Activated T-helper 17 cell treated with anti-CD3 and anti-CD28 coated beads, Interleukin-2, amount 50 U/mL, for 72 hours (primary cell): ENCODE results near the gene FCMR. TPM values are rescaled to one million over a fixed set of nuclear protein-coding genes. Genes with fewer than 3 reads are reported as not detected.

Experiments
- ATAC-seq: fragments of 150-1000 bp; cut with Tn5 transposase; replicated peaks from 2 replicates; pipeline ENCODE4 v1.10.0; 2021; ENCODE audit warnings: mild to moderate bottlenecking, moderate library complexity
- H3K27ac Mint-ChIP-seq: one replicate; pipeline ENCODE4 v1.8.0; 2022; ENCODE audit warnings: mixed read lengths
- H3K27me3 Mint-ChIP-seq: one replicate; pipeline ENCODE4 v1.8.0; 2022; ENCODE audit warnings: mixed read lengths
- H3K36me3 Mint-ChIP-seq: one replicate; pipeline ENCODE4 v1.8.0; 2022; ENCODE audit warnings: low read depth, mild to moderate bottlenecking, mixed read lengths
- H3K4me1 Mint-ChIP-seq: one replicate; pipeline ENCODE4 v1.8.0; 2022; ENCODE audit warnings: mixed read lengths
- H3K4me3 Mint-ChIP-seq: one replicate; pipeline ENCODE4 v1.8.0; 2022; ENCODE audit warnings: mild to moderate bottlenecking, mixed read lengths
- H3K9me3 Mint-ChIP-seq: one replicate; pipeline ENCODE4 v1.8.0; 2022; ENCODE audit warnings: mixed read lengths
- total RNA-seq, 2 donors: library from RNA; stranded (reverse); gene quantifications; one replicate each; pipeline ENCODE4 v1.2.3, GENCODE V29; 2022

FCMR gene
- total RNA-seq, 2 donors from 2014 or later = 22.7 to 74.0 TPM

GRCh38 chr1:206892351-206892984, 29.3 kb downstream of the FCMR start:
- H3K4me3 Mint-ChIP-seq = no peak overlapping the region
- no peaks in the 10 kb centered on the region for H3K36me3 Mint-ChIP-seq
- H3K9me3 Mint-ChIP-seq = no peaks in the 10 kb centered on the region
- no peak overlapping the region for H3K27ac Mint-ChIP-seq
- no peak for ATAC-seq
- peaks cover 17% of the 10 kb centered on the region for H3K4me1 Mint-ChIP-seq
- H3K27me3 Mint-ChIP-seq = no peaks in the 10 kb centered on the region

DNA sequence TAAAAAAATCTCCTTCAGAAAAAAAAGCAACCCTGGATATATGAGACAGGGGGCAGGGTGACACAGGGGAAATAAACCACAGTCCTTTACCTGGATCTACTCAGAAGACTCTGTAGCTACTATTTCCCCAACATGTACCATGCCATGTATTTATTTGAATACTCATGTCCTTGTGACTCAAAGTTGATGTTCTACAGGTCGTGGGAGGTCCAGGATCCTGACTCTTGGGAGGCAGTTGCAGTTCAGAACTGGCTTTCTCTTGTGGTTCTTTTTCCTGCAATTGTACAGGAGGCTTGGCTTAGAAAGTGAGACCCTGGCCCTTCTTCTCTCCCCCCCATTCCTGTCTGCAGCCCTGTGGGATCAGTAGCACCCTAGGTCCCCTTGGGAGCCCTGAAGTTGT, 30.3 kb downstream of the FCMR start:
- Mint-ChIP-seq H3K9me3 (no peaks in the 10 kb centered on the region), H3K36me3 (no peaks in the 10 kb centered on the region), H3K4me3 (peak overlapping the region; percentile 55), H3K4me1 (peaks cover 17% of the 10 kb centered on the region), H3K27ac (peak overlapping the region; percentile 54), H3K27me3 (no peaks in the 10 kb centered on the region)
- peak; percentile 64 for ATAC-seq

DNA sequence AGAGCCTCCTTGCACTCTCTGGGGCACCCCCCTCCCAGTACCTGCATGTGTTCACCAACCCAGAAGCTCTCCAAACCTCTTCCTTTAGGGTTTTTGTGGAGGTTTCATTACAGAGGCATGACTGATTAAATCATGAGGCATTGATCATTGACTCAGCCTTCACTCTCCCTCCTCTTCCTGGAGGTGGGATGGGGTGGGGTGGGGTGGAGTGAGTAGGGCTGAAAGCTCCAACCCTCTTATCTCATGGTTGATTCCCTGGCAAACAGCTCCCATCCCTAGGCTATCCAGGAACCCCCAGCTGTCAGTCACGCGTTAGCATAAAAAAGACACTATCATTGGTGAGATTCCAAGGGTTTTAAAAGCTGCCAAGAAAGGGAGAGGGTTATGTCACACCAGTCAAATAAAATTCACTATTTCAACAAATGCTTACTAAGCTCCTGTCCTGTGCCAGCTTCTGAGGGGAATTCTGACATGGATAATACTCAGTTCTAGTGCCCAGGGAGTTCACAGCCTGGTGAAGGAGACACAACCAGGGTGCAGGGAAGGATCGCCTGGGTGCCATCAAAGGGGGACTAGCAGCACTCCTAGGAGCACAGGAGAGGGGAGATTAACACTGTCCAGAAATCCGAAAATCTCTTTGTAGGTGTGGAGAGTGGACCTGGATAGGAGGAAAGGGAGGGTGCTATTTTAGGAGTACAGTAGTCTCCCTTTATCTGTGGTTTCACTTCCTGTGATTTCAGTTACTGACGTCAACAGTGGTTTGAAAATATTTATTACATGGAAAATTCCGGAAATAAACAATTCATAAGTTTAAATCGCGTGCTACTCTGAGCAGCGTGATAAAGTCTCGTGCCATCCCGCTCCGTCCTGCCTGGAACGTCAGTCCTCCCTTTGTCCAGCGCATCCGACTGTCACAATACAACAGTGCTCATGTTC, 31.3 kb downstream of the FCMR start:
- H3K4me1 Mint-ChIP-seq = peaks cover 17% of the 10 kb centered on the region
- no peaks in the 10 kb centered on the region for H3K9me3 Mint-ChIP-seq
- H3K27ac Mint-ChIP-seq = peak overlapping the region; percentile 54
- H3K27me3 Mint-ChIP-seq = no peaks in the 10 kb centered on the region
- peak overlapping the region; percentile 55 for H3K4me3 Mint-ChIP-seq
- peak; percentile 91 for ATAC-seq
- H3K36me3 Mint-ChIP-seq = no peaks in the 10 kb centered on the region

DNA sequence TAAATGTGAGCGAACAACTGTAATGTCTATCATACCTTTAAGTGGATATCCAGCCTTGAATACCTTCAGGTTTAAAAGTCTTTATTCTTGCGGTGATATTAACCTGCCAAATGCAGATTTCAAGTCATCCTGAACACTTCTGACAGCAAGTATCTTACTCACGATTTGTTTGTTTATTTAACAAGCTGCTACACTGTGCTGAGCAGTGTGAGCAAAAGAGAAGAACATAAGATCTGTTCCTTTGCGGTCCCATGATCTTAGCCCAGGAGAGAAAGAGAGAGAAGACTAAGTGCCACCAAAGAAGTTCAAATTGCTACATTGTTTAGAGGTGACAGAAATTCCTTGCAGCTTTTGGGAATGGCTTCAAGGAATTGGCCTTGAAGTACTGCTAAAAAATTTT, 34.0 kb downstream of the FCMR start:
- Mint-ChIP-seq H3K27ac (no peak overlapping the region), H3K27me3 (peaks cover 4% of the 10 kb centered on the region), H3K9me3 (no peaks in the 10 kb centered on the region), H3K4me3 (no peak overlapping the region), H3K4me1 (peaks cover 13% of the 10 kb centered on the region), H3K36me3 (no peaks in the 10 kb centered on the region)
- ATAC-seq = no peak

DNA sequence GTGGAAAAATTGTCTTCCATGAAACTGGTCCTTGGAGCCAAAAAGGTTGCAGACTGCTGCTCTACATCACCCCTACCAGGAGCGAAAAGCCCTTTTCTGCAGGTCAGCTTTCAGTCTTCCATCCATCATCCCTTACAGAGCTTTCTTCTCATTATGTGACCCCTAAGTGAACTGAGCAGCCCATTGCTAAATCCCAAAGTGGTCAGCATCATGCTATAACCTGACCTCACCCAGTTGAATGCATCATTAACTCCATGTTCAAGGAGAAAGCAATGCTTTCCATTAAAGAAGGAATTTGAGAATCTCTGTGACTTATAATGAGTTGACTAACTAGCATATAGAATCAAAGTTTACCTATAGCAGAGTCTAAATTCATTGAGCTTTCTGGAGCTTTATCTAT, 34.9 kb downstream of the FCMR start:
- no peaks in the 10 kb centered on the region for H3K9me3 Mint-ChIP-seq
- no peak for ATAC-seq
- peaks cover 4% of the 10 kb centered on the region for H3K27me3 Mint-ChIP-seq
- H3K36me3 Mint-ChIP-seq = no peaks in the 10 kb centered on the region
- no peak overlapping the region for H3K4me3 Mint-ChIP-seq
- no peak overlapping the region for H3K27ac Mint-ChIP-seq
- peaks cover 13% of the 10 kb centered on the region for H3K4me1 Mint-ChIP-seq

GRCh38 chr1:206885341-206886060, 36.2 kb downstream of the FCMR start:
- no peak for ATAC-seq
- Mint-ChIP-seq H3K36me3 (no peaks in the 10 kb centered on the region), H3K27ac (no peak overlapping the region), H3K27me3 (peaks cover 4% of the 10 kb centered on the region), H3K9me3 (no peaks in the 10 kb centered on the region), H3K4me3 (no peak overlapping the region), H3K4me1 (no peaks in the 10 kb centered on the region)

- H3K27ac Mint-ChIP-seq = no peak overlapping the region
- no peak for ATAC-seq
- no peaks in the 10 kb centered on the region for H3K4me1 Mint-ChIP-seq
- H3K4me3 Mint-ChIP-seq = no peak overlapping the region
- peaks cover 4% of the 10 kb centered on the region for H3K27me3 Mint-ChIP-seq
- H3K36me3 Mint-ChIP-seq = no peaks in the 10 kb centered on the region
- no peaks in the 10 kb centered on the region for H3K9me3 Mint-ChIP-seq
Measured at GRCh38 chr1:206883876-206884275, 37.9 kb downstream of the FCMR start.

GRCh38 chr1:206883160-206883559, 38.6 kb downstream of the FCMR start:
- Mint-ChIP-seq H3K27ac (no peak overlapping the region), H3K36me3 (no peaks in the 10 kb centered on the region), H3K9me3 (no peaks in the 10 kb centered on the region), H3K4me1 (no peaks in the 10 kb centered on the region), H3K4me3 (no peak overlapping the region), H3K27me3 (peaks cover 4% of the 10 kb centered on the region)
- ATAC-seq = no peak

GRCh38 chr1:206882555-206882954, 39.2 kb downstream of the FCMR start:
- H3K4me3 Mint-ChIP-seq = no peak overlapping the region
- H3K36me3 Mint-ChIP-seq = no peaks in the 10 kb centered on the region
- ATAC-seq = no peak
- H3K27me3 Mint-ChIP-seq = peaks cover 4% of the 10 kb centered on the region
- H3K27ac Mint-ChIP-seq = no peak overlapping the region
- H3K9me3 Mint-ChIP-seq = peaks cover 1% of the 10 kb centered on the region
- no peaks in the 10 kb centered on the region for H3K4me1 Mint-ChIP-seq

DNA sequence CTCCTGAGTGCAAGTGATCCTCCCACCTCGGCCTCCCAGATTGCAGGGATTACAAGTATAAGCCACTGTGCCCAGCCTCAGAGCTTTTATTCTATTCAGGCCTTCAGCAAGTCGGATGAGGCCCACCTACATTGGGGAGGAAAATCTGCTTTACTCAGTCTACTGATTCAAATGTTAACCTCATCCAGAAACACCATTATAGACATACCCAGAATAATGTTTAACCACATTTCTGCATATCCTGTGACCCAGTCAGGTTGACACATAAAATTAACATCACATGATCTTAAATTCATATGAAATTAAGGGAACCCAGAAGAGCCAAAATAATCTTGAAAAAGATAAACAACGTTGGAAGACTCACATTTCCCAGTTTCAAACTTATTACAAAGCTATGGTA, 41.4 kb downstream of the FCMR start:
- Mint-ChIP-seq H3K27me3 (peaks cover 8% of the 10 kb centered on the region), H3K4me3 (peak overlapping the region; percentile 7), H3K36me3 (no peaks in the 10 kb centered on the region), H3K9me3 (peaks cover 10% of the 10 kb centered on the region), H3K27ac (peak overlapping the region; percentile 25), H3K4me1 (no peaks in the 10 kb centered on the region)
- ATAC-seq = peak; percentile 96

GRCh38 chr1:206878456-206878855, 43.3 kb downstream of the FCMR start:
- H3K9me3 Mint-ChIP-seq = peaks cover 10% of the 10 kb centered on the region
- H3K36me3 Mint-ChIP-seq = no peaks in the 10 kb centered on the region
- no peak for ATAC-seq
- peaks cover 4% of the 10 kb centered on the region for H3K27me3 Mint-ChIP-seq
- no peak overlapping the region for H3K27ac Mint-ChIP-seq
- peaks cover under 1% of the 10 kb centered on the region for H3K4me1 Mint-ChIP-seq
- no peak overlapping the region for H3K4me3 Mint-ChIP-seq

GRCh38 chr1:206875752-206876377, 45.9 kb downstream of the FCMR start:
- peaks cover 14% of the 10 kb centered on the region for H3K9me3 Mint-ChIP-seq
- peaks cover 4% of the 10 kb centered on the region for H3K4me1 Mint-ChIP-seq
- no peak for ATAC-seq
- no peaks in the 10 kb centered on the region for H3K36me3 Mint-ChIP-seq
- H3K27ac Mint-ChIP-seq = no peak overlapping the region
- no peak overlapping the region for H3K4me3 Mint-ChIP-seq
- peaks cover 8% of the 10 kb centered on the region for H3K27me3 Mint-ChIP-seq

DNA sequence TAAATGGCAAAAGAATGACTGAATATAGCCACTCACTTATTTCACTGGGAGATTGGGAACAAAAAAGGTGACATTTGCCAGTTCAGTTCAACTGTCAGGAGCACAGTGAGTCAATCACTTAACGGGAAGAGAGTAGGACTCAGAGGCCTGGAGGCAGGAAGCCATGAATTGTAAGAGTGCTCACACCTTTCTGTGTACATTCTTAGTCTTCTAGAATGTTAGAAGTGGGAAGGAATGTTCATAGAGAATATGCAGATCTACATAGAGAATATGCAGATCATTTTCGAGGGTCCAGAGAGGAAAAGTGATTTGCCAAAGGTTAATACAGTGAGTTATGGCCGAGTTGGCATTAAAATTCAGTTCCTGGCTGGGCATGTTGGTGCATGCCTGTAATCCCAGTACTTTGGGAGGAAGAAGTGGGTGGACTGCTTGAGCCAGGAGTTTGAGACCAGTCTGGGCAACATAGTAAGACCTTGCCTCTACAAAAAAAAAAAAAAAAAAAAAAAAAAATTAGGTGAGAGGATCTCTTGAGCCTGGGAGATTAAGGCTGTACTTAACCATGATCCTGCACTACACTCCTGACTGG, 48.0 kb downstream of the FCMR start:
- ATAC-seq = no peak
- no peaks in the 10 kb centered on the region for H3K36me3 Mint-ChIP-seq
- H3K27ac Mint-ChIP-seq = no peak overlapping the region
- H3K9me3 Mint-ChIP-seq = peaks cover 14% of the 10 kb centered on the region
- H3K4me3 Mint-ChIP-seq = no peak overlapping the region
- peaks cover 4% of the 10 kb centered on the region for H3K4me1 Mint-ChIP-seq
- H3K27me3 Mint-ChIP-seq = peaks cover 19% of the 10 kb centered on the region

DNA sequence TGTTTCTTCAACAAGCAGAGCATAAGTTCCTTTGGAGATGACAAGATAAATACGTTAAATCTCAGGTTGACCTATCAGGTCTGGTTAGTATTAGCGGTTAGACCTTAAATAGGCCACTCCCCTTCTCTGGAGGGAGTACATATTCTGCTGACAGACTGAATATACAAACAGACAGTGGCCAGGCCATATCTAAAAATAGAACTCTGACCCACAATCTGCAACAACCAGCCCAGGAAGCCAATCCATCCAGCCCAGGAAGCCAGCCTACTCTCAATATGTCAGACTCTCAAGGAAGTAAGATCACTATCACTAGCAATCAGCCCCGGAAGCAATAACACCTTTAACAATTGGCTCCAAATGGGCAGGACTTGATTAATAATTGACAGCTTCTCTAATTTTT, 49.6 kb downstream of the FCMR start:
- Mint-ChIP-seq H3K36me3 (no peaks in the 10 kb centered on the region), H3K4me1 (peaks cover 4% of the 10 kb centered on the region), H3K4me3 (no peak overlapping the region), H3K27me3 (peaks cover 19% of the 10 kb centered on the region), H3K9me3 (peaks cover 11% of the 10 kb centered on the region), H3K27ac (no peak overlapping the region)
- ATAC-seq = no peak
